Measurements from ENCODE around the gene YWHAQ. TPM values are rescaled to one million over a fixed set of nuclear protein-coding genes. Genes with fewer than 3 reads are reported as not detected.
A peak's percentile ranks its signal among the peaks of the same experiment; 100 is the strongest.

Gene YWHAQ
- polyA plus RNA-seq (2013, experiment 1 of 2): 445 TPM
- 448 TPM for polyA plus RNA-seq (2013, experiment 2 of 2)

GRCh38 chr2:9630736-9631552, at the start of gene YWHAQ:
TSS of gene YWHAQ (minus strand) at chr2:9630997. CDS start at chr2:9630452, 545 bp downstream.
- Histone ChIP-seq H3K4me3 (ENCODE audit: low read length) (peak within 1 kb of the TSS; percentile 94), H3K79me1 (ENCODE audit: low read length) (no peaks in the 10 kb centered on the region), H2AK5ac (ENCODE audit: low read length) (no peak within 1 kb of the TSS), H2BK120ac (ENCODE audit: low read depth, low read length) (peak within 1 kb of the TSS; percentile 47), H3K79me2 (ENCODE audit: control insufficient read depth, insufficient read depth, low read length) (peaks cover 42% of the 10 kb centered on the region), H3K36me3 (ENCODE audit: control insufficient read depth, insufficient read depth, low read length) (no peaks in the 10 kb centered on the region), H3K27ac (ENCODE audit: low read depth, low read length) (peak within 1 kb of the TSS; percentile 99), H3K4me2 (ENCODE audit: low read length) (peak within 1 kb of the TSS; percentile 92), H3K18ac (ENCODE audit: low read length) (peak within 1 kb of the TSS; percentile 78), H3K56ac (ENCODE audit: low read length) (peak within 1 kb of the TSS; percentile 100), H3K23ac (ENCODE audit: low read length) (peak within 1 kb of the TSS; percentile 92), H4K8ac (ENCODE audit: low read depth, low read length) (no peak within 1 kb of the TSS), H2BK15ac (replicated peaks; ENCODE audit: low read depth) (no peak within 1 kb of the TSS), H3K27me3 (ENCODE audit: insufficient read depth, low read length, poor library complexity) (no peaks in the 10 kb centered on the region), H4K5ac (ENCODE audit: low read length) (no peak within 1 kb of the TSS), H3K4me1 (ENCODE audit: control insufficient read depth, low read depth, low read length) (peaks cover 2% of the 10 kb centered on the region), H3K4ac (ENCODE audit: low read depth, low read length) (peak within 1 kb of the TSS; percentile 93), H3K9ac (ENCODE audit: low read length) (peak within 1 kb of the TSS; percentile 99), H2BK5ac (ENCODE audit: low read length) (peak within 1 kb of the TSS; percentile 81)
- WGBS (ENCODE audit: extremely low coverage, insufficient coverage, low lambda C conversion rate): no CpG with 5 or more reads among the region's 84 CpGs
- peak; percentile 99 for DNase-seq

- Histone ChIP-seq H3K4me1 (ENCODE audit: control insufficient read depth, low read depth, low read length) (peaks cover 5% of the 10 kb centered on the region), H4K5ac (ENCODE audit: low read length) (no peak overlapping the region), H3K4me3 (ENCODE audit: low read length) (no peak overlapping the region), H3K36me3 (ENCODE audit: control insufficient read depth, insufficient read depth, low read length) (no peaks in the 10 kb centered on the region), H3K79me1 (ENCODE audit: low read length) (no peaks in the 10 kb centered on the region), H2BK120ac (ENCODE audit: low read depth, low read length) (no peak overlapping the region), H3K4ac (ENCODE audit: low read depth, low read length) (no peak overlapping the region), H3K27me3 (ENCODE audit: insufficient read depth, low read length, poor library complexity) (no peaks in the 10 kb centered on the region), H3K79me2 (ENCODE audit: control insufficient read depth, insufficient read depth, low read length) (no peaks in the 10 kb centered on the region), H3K56ac (ENCODE audit: low read length) (no peak overlapping the region), H3K27ac (ENCODE audit: low read depth, low read length) (no peak overlapping the region), H2BK5ac (ENCODE audit: low read length) (no peak overlapping the region), H3K23ac (ENCODE audit: low read length) (no peak overlapping the region), H3K4me2 (ENCODE audit: low read length) (no peak overlapping the region), H3K18ac (ENCODE audit: low read length) (no peak overlapping the region), H2BK15ac (replicated peaks; ENCODE audit: low read depth) (no peak overlapping the region), H3K9ac (ENCODE audit: low read length) (no peak overlapping the region), H4K8ac (ENCODE audit: low read depth, low read length) (no peak overlapping the region), H2AK5ac (ENCODE audit: low read length) (no peak overlapping the region)
- DNase-seq: no peak
- WGBS (ENCODE audit: extremely low coverage, insufficient coverage, low lambda C conversion rate): no CpG with 5 or more reads among the region's 2 CpGs
Observed at GRCh38 chr2:9680082-9680481, 49.3 kb upstream of the YWHAQ start.

GRCh38 chr2:9679218-9679617, 48.4 kb upstream of the YWHAQ start:
- Histone ChIP-seq H2BK15ac (replicated peaks; ENCODE audit: low read depth) (no peak overlapping the region), H3K27ac (ENCODE audit: low read depth, low read length) (no peak overlapping the region), H2AK5ac (ENCODE audit: low read length) (no peak overlapping the region), H3K18ac (ENCODE audit: low read length) (no peak overlapping the region), H3K79me2 (ENCODE audit: control insufficient read depth, insufficient read depth, low read length) (no peaks in the 10 kb centered on the region), H4K5ac (ENCODE audit: low read length) (no peak overlapping the region), H3K4me2 (ENCODE audit: low read length) (no peak overlapping the region), H4K8ac (ENCODE audit: low read depth, low read length) (no peak overlapping the region), H3K4me3 (ENCODE audit: low read length) (no peak overlapping the region), H3K56ac (ENCODE audit: low read length) (no peak overlapping the region), H3K36me3 (ENCODE audit: control insufficient read depth, insufficient read depth, low read length) (no peaks in the 10 kb centered on the region), H3K23ac (ENCODE audit: low read length) (no peak overlapping the region), H2BK120ac (ENCODE audit: low read depth, low read length) (no peak overlapping the region), H3K4me1 (ENCODE audit: control insufficient read depth, low read depth, low read length) (peaks cover 7% of the 10 kb centered on the region), H3K79me1 (ENCODE audit: low read length) (no peaks in the 10 kb centered on the region), H3K27me3 (ENCODE audit: insufficient read depth, low read length, poor library complexity) (no peaks in the 10 kb centered on the region), H3K9ac (ENCODE audit: low read length) (no peak overlapping the region), H3K4ac (ENCODE audit: low read depth, low read length) (no peak overlapping the region), H2BK5ac (ENCODE audit: low read length) (no peak overlapping the region)
- WGBS (ENCODE audit: extremely low coverage, insufficient coverage, low lambda C conversion rate): no CpG with 5 or more reads among the region's 2 CpGs
- no peak for DNase-seq

- Histone ChIP-seq H3K27ac (ENCODE audit: low read depth, low read length) (no peak overlapping the region), H2AK5ac (ENCODE audit: low read length) (no peak overlapping the region), H3K79me1 (ENCODE audit: low read length) (no peaks in the 10 kb centered on the region), H3K36me3 (ENCODE audit: control insufficient read depth, insufficient read depth, low read length) (no peaks in the 10 kb centered on the region), H2BK15ac (replicated peaks; ENCODE audit: low read depth) (no peak overlapping the region), H3K4me3 (ENCODE audit: low read length) (no peak overlapping the region), H3K23ac (ENCODE audit: low read length) (no peak overlapping the region), H4K8ac (ENCODE audit: low read depth, low read length) (no peak overlapping the region), H3K4me2 (ENCODE audit: low read length) (no peak overlapping the region), H3K4ac (ENCODE audit: low read depth, low read length) (no peak overlapping the region), H3K9ac (ENCODE audit: low read length) (no peak overlapping the region), H3K4me1 (ENCODE audit: control insufficient read depth, low read depth, low read length) (peaks cover 9% of the 10 kb centered on the region), H3K56ac (ENCODE audit: low read length) (no peak overlapping the region), H3K27me3 (ENCODE audit: insufficient read depth, low read length, poor library complexity) (no peaks in the 10 kb centered on the region), H3K79me2 (ENCODE audit: control insufficient read depth, insufficient read depth, low read length) (no peaks in the 10 kb centered on the region), H2BK5ac (ENCODE audit: low read length) (no peak overlapping the region), H4K5ac (ENCODE audit: low read length) (no peak overlapping the region), H2BK120ac (ENCODE audit: low read depth, low read length) (no peak overlapping the region), H3K18ac (ENCODE audit: low read length) (no peak overlapping the region)
- no peak for DNase-seq
- WGBS (ENCODE audit: extremely low coverage, insufficient coverage, low lambda C conversion rate): no CpG with 5 or more reads among the region's 10 CpGs
Observed at GRCh38 chr2:9678544-9678943, 47.7 kb upstream of the YWHAQ start.

GRCh38 chr2:9675415-9676351, 44.9 kb upstream of the YWHAQ start:
- H3K9ac ChIP-seq (ENCODE audit: low read length): no peak overlapping the region
- no CpG with 5 or more reads among the region's 14 CpGs for WGBS (ENCODE audit: extremely low coverage, insufficient coverage, low lambda C conversion rate)
- no peak overlapping the region for H2BK120ac ChIP-seq (ENCODE audit: low read depth, low read length)
- no peak overlapping the region for H3K4me3 ChIP-seq (ENCODE audit: low read length)
- H3K23ac ChIP-seq (ENCODE audit: low read length): peak overlapping the region; percentile 68
- peak; percentile 96 for DNase-seq
- no peaks in the 10 kb centered on the region for H3K36me3 ChIP-seq (ENCODE audit: control insufficient read depth, insufficient read depth, low read length)
- no peak overlapping the region for H3K4ac ChIP-seq (ENCODE audit: low read depth, low read length)
- H3K27ac ChIP-seq (ENCODE audit: low read depth, low read length): peak overlapping the region; percentile 77
- no peak overlapping the region for H4K5ac ChIP-seq (ENCODE audit: low read length)
- H4K8ac ChIP-seq (ENCODE audit: low read depth, low read length): no peak overlapping the region
- no peak overlapping the region for H2BK15ac ChIP-seq (replicated peaks; ENCODE audit: low read depth)
- H3K4me2 ChIP-seq (ENCODE audit: low read length): peak overlapping the region; percentile 4
- H2AK5ac ChIP-seq (ENCODE audit: low read length): no peak overlapping the region
- peak overlapping the region; percentile 14 for H2BK5ac ChIP-seq (ENCODE audit: low read length)
- H3K4me1 ChIP-seq (ENCODE audit: control insufficient read depth, low read depth, low read length): peaks cover 9% of the 10 kb centered on the region
- H3K27me3 ChIP-seq (ENCODE audit: insufficient read depth, low read length, poor library complexity): no peaks in the 10 kb centered on the region
- no peaks in the 10 kb centered on the region for H3K79me1 ChIP-seq (ENCODE audit: low read length)
- peak overlapping the region; percentile 65 for H3K56ac ChIP-seq (ENCODE audit: low read length)
- H3K18ac ChIP-seq (ENCODE audit: low read length): peak overlapping the region; percentile 28
- no peaks in the 10 kb centered on the region for H3K79me2 ChIP-seq (ENCODE audit: control insufficient read depth, insufficient read depth, low read length)

All from mesendoderm (in vitro differentiated cells).